PC-9 (cell line): ENCODE measurements around the gene IGSF6.

ENCODE experiments used
- EZH2 ChIP-seq: fragments of 200-600 bp; sonication (generic); IDR thresholded peaks from 2 replicates; pipeline ENCODE4 v1.8.0; 2017; ENCODE audit warnings: antibody characterized with exemption, low read depth
- TF ChIP-seq, protein P1 (sequence below): fragments of 200-600 bp; sonication (generic); conservative IDR thresholded peaks from 2 replicates; pipeline ENCODE4 v1.6.1; 2017; ENCODE audit warnings: mixed run types, antibody characterized with exemption, mild to moderate bottlenecking, moderate library complexity

DNA sequence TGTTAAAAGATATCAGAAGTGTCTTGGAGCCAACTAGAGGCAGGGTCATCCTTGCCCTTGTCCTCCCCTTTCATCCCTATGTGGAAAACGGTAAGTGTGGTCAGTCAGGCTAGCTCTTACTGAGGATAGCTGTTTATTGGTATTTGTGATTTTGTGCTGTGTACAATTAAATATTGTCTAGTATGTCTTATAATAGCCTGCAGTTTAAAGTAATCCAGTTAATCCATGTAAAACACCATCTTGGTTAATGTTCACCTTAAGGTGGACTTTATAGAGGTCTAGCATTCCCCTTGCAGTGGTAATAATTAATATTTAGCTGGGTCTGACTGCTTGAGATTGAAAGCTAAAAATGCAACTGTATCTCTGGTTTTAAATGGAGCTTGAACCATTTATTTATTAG, 27.4 kb downstream of the IGSF6 start:
- TF ChIP-seq, protein P1, sequence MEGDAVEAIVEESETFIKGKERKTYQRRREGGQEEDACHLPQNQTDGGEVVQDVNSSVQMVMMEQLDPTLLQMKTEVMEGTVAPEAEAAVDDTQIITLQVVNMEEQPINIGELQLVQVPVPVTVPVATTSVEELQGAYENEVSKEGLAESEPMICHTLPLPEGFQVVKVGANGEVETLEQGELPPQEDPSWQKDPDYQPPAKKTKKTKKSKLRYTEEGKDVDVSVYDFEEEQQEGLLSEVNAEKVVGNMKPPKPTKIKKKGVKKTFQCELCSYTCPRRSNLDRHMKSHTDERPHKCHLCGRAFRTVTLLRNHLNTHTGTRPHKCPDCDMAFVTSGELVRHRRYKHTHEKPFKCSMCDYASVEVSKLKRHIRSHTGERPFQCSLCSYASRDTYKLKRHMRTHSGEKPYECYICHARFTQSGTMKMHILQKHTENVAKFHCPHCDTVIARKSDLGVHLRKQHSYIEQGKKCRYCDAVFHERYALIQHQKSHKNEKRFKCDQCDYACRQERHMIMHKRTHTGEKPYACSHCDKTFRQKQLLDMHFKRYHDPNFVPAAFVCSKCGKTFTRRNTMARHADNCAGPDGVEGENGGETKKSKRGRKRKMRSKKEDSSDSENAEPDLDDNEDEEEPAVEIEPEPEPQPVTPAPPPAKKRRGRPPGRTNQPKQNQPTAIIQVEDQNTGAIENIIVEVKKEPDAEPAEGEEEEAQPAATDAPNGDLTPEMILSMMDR: no peak
- TF ChIP-seq EZH2: no peak
